ACC112 (cell line): Measurements from ENCODE around the gene FAM217A.
A peak's percentile ranks its signal among the peaks of the same experiment; 100 is the strongest.

Experiments used
- H2AFZ ChIP-seq: fragments of 200-600 bp; sonication (generic); one replicate; pipeline ENCODE4 v1.6.0; 2017; ENCODE audit warnings: antibody characterized with exemption, low read length; ENCODE audit not compliant: unreplicated experiment
- H3K27ac ChIP-seq: fragments of 200-600 bp; sonication (generic); 2 replicates; pipeline ENCODE4 v1.5.1; 2014; ENCODE audit warnings: low read depth, mild to moderate bottlenecking, antibody characterized with exemption, low read length, moderate library complexity
- H3K27me3 ChIP-seq: fragments of 200-600 bp; sonication (generic); 2 replicates; pipeline ENCODE4 v1.6.1; 2014; ENCODE audit warnings: mild to moderate bottlenecking, antibody characterized with exemption, low read length, moderate library complexity, mixed read lengths; ENCODE audit not compliant: insufficient read depth
- H3K36me3 ChIP-seq: fragments of 200-600 bp; sonication (generic); 2 replicates; pipeline ENCODE4 v1.6.1; 2016; ENCODE audit warnings: mild to moderate bottlenecking, antibody characterized with exemption, low read length, moderate library complexity, mixed read lengths; ENCODE audit not compliant: insufficient read depth
- H3K4me1 ChIP-seq: fragments of 200-600 bp; sonication (generic); one replicate; pipeline ENCODE4 v1.6.1; 2016; ENCODE audit warnings: low read length, mixed read lengths; ENCODE audit not compliant: insufficient read depth, unreplicated experiment, control insufficient read depth
- H3K4me3 ChIP-seq: fragments of 200-600 bp; sonication (generic); 2 replicates; pipeline ENCODE4 v1.5.1; 2014; ENCODE audit warnings: mild to moderate bottlenecking, low read depth, low read length
- H3K79me2 ChIP-seq: fragments of 200-600 bp; sonication (generic); one replicate; pipeline ENCODE4 v1.6.0; 2016; ENCODE audit warnings: low read length; ENCODE audit not compliant: control insufficient read depth, unreplicated experiment, insufficient read depth

FAM217A gene

GRCh38 chr6:4049246-4049645 lies 29.7 kb downstream of the FAM217A start:
- H3K36me3 ChIP-seq: peaks cover 38% of the 10 kb centered on the region
- H3K27ac ChIP-seq: no peak overlapping the region
- H3K27me3 ChIP-seq: no peaks in the 10 kb centered on the region
- no peak overlapping the region for H2AFZ ChIP-seq
- no peaks in the 10 kb centered on the region for H3K4me1 ChIP-seq
- no peak overlapping the region for H3K4me3 ChIP-seq
- H3K79me2 ChIP-seq: peaks cover 8% of the 10 kb centered on the region

GRCh38 chr6:4041480-4041879 lies 37.5 kb downstream of the FAM217A start:
- peaks cover 44% of the 10 kb centered on the region for H3K36me3 ChIP-seq
- no peak overlapping the region for H2AFZ ChIP-seq
- H3K4me3 ChIP-seq: no peak overlapping the region
- peaks cover 42% of the 10 kb centered on the region for H3K79me2 ChIP-seq
- H3K27ac ChIP-seq: no peak overlapping the region
- peaks cover 19% of the 10 kb centered on the region for H3K4me1 ChIP-seq
- no peaks in the 10 kb centered on the region for H3K27me3 ChIP-seq

GRCh38 chr6:4039348-4039747 lies 39.6 kb downstream of the FAM217A start:
- Histone ChIP-seq H3K79me2 (peaks cover 47% of the 10 kb centered on the region), H3K4me1 (peaks cover 19% of the 10 kb centered on the region), H2AFZ (no peak overlapping the region), H3K27me3 (no peaks in the 10 kb centered on the region), H3K27ac (no peak overlapping the region), H3K36me3 (peaks cover 44% of the 10 kb centered on the region), H3K4me3 (no peak overlapping the region)

DNA sequence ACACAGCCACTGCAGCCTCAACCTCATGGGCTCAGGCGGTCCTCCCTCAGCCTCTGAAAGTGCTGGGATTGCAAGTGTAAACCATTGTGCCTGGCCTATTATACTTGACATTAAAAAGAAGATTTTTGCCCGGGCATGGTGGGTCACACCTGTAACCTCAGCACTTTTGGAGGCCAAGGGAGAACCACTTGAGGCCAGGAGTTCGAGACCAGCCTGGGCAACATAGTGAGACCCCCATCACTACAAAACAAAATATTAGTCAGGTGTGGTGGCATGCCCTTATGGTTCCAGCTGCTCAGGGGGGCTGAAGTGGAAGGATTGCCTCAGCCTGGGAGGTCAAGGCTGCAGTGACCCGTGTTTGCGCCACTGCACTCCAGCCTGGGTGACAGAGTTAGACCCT lies 42.4 kb downstream of the FAM217A start:
- Histone ChIP-seq H3K36me3 (peaks cover 41% of the 10 kb centered on the region), H3K4me1 (peaks cover 16% of the 10 kb centered on the region), H3K79me2 (peaks cover 68% of the 10 kb centered on the region), H3K27ac (no peak overlapping the region), H2AFZ (no peak overlapping the region), H3K4me3 (no peak overlapping the region), H3K27me3 (no peaks in the 10 kb centered on the region)

- Histone ChIP-seq H2AFZ (no peak overlapping the region), H3K27ac (no peak overlapping the region), H3K79me2 (peaks cover 90% of the 10 kb centered on the region), H3K27me3 (no peaks in the 10 kb centered on the region), H3K4me3 (no peak overlapping the region), H3K36me3 (peaks cover 33% of the 10 kb centered on the region), H3K4me1 (no peaks in the 10 kb centered on the region)
These were observed 46.5 kb downstream of the FAM217A start for GRCh38 chr6:4032475-4032874.

DNA sequence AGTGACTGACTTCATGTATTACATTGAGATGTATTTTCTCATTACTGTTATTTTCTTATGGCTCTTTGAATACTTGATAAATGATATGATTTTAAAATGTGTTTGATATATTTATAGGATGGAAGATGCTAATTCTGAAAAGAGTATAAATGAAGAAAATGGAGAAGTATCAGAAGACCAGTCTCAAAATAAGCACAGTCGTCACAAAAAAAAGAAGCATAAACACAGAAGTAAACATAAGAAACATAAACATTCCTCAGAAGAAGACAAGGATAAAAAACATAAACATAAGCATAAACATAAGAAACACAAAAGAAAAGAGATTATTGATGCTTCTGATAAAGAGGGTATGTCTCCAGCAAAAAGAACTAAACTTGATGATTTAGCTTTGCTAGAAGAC lies 47.5 kb downstream of the FAM217A start:
- H3K36me3 ChIP-seq: peaks cover 31% of the 10 kb centered on the region
- H3K27ac ChIP-seq: no peak overlapping the region
- H3K4me3 ChIP-seq: no peak overlapping the region
- H3K4me1 ChIP-seq: peaks cover 6% of the 10 kb centered on the region
- peaks cover 89% of the 10 kb centered on the region for H3K79me2 ChIP-seq
- H2AFZ ChIP-seq: no peak overlapping the region
- H3K27me3 ChIP-seq: no peaks in the 10 kb centered on the region

- Histone ChIP-seq H3K4me3 (no peak overlapping the region), H3K4me1 (peaks cover 6% of the 10 kb centered on the region), H3K27me3 (no peaks in the 10 kb centered on the region), H3K27ac (no peak overlapping the region), H3K79me2 (peaks cover 87% of the 10 kb centered on the region), H3K36me3 (peaks cover 31% of the 10 kb centered on the region), H2AFZ (no peak overlapping the region)
These were observed 48.3 kb downstream of the FAM217A start for GRCh38 chr6:4030669-4031068.

GRCh38 chr6:4029687-4030086 lies 49.2 kb downstream of the FAM217A start:
- Histone ChIP-seq H3K79me2 (peaks cover 93% of the 10 kb centered on the region), H3K36me3 (peaks cover 31% of the 10 kb centered on the region)

GRCh38 chr6:4028051-4028450 lies 50.9 kb downstream of the FAM217A start:
- no peaks in the 10 kb centered on the region for H3K27me3 ChIP-seq
- no peak overlapping the region for H2AFZ ChIP-seq
- peaks cover 96% of the 10 kb centered on the region for H3K79me2 ChIP-seq
- H3K36me3 ChIP-seq: peaks cover 31% of the 10 kb centered on the region
- H3K4me3 ChIP-seq: no peak overlapping the region
- H3K4me1 ChIP-seq: peaks cover 12% of the 10 kb centered on the region
- H3K27ac ChIP-seq: no peak overlapping the region

More at GRCh38 chr6:4029687-4030086, 49.2 kb downstream of the FAM217A start:
- H3K27me3 ChIP-seq: no peaks in the 10 kb centered on the region
- no peak overlapping the region for H2AFZ ChIP-seq
- H3K4me1 ChIP-seq: peaks cover 6% of the 10 kb centered on the region
- no peak overlapping the region for H3K4me3 ChIP-seq
- no peak overlapping the region for H3K27ac ChIP-seq

DNA sequence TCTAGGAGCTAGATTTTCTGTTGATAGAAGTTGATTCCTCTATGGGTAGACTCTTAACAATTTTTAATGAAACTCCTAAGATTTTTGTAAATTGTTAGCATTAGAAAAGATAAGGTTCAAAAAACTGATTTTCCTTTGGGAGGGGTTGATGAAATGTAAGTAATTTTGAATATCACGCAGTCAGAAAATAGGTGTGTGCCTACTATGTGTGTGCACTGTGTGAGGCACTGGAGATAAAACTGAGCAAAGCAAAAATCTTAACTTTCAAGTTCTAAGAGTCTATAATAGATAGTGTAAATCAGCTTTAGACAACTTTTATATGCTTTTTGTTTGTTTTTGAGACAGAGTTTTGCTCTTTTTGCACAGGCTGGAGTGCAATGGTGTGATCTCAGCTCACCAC lies 53.3 kb downstream of the FAM217A start:
- no peak overlapping the region for H2AFZ ChIP-seq
- no peak overlapping the region for H3K27ac ChIP-seq
- peaks cover 91% of the 10 kb centered on the region for H3K79me2 ChIP-seq
- no peaks in the 10 kb centered on the region for H3K27me3 ChIP-seq
- peaks cover 12% of the 10 kb centered on the region for H3K4me1 ChIP-seq
- H3K4me3 ChIP-seq: no peak overlapping the region
- peaks cover 11% of the 10 kb centered on the region; the same call in 1 of the 2 replicates for H3K36me3 ChIP-seq

GRCh38 chr6:4023240-4023639 lies 55.7 kb downstream of the FAM217A start:
- Histone ChIP-seq H3K4me3 (peak overlapping the region; percentile 90), H3K27me3 (no peaks in the 10 kb centered on the region), H3K4me1 (peaks cover 19% of the 10 kb centered on the region), H2AFZ (no peak overlapping the region), H3K79me2 (peaks cover 69% of the 10 kb centered on the region), H3K27ac (peak overlapping the region; percentile 74; the same call in 1 of the 2 replicates), H3K36me3 (0 out of 2 replicates have a peak, but pooled peaks cover 5% of the 10 kb centered on the region)
